ENCODE data around the gene ARHGAP42. TPM values are rescaled to one million over a fixed set of nuclear protein-coding genes. Genes with fewer than 3 reads are reported as not detected.
A peak's percentile ranks its signal among the peaks of the same experiment; 100 is the strongest.

The ARHGAP42 gene
- total RNA-seq, 1 experiment from 2014 or later = 7.1 TPM

- ChIA-PET POLR2A (no interaction called here), CTCF (no interaction called here)
- no TSS peak for BruUV-seq (replicated peaks)
- no peaks in the 10 kb centered on the region for H3K4me1 ChIP-seq (ENCODE audit: control insufficient read depth, insufficient read depth, low read length)
- intact Hi-C loops (cut with micrococcal nuclease; ENCODE audit: unreplicated experiment) = no loop called here
- H3K4me3 ChIP-seq (ENCODE audit: low read depth in 2 of 2, low read length in 2 of 2) = no peak overlapping the region
- H3K27me3 ChIP-seq (ENCODE audit: control insufficient read depth, insufficient read depth, low read length) = no peaks in the 10 kb centered on the region
- in situ Hi-C loops (cut with HindIII; ENCODE audit: low pct_unique_long_range_greater_than_20kb, low sequenced_read_pairs) = no loop called here
- no peaks in the 10 kb centered on the region for H3K9me3 ChIP-seq (ENCODE audit: control insufficient read depth, insufficient read depth, low read depth, low read length)
- ATAC-seq = no peak
- TF ChIP-seq CTCF (IDR thresholded peaks at IDR 0.05) (peak; percentile 11; the same call in 1 of the 2 replicates), TCF7L2 (IDR thresholded peaks at IDR 0.05; ENCODE audit: low read depth, low read length) (no peak)
- DNase-seq (ENCODE audit: low read depth, low spot score) = no peak
- H3K27ac ChIP-seq (ENCODE audit: low read length) = no peak overlapping the region
- H3K36me3 ChIP-seq (ENCODE audit: control insufficient read depth, insufficient read depth, low read length) = no peaks in the 10 kb centered on the region
Measured at GRCh38 chr11:100801225-100801999, 114.3 kb downstream of the ARHGAP42 start.

- ATAC-seq = no peak
- TF ChIP-seq POLR2AphosphoS5 (IDR thresholded peaks at IDR 0.05; ENCODE audit: low read depth, low read length) (no peak), SIN3A (IDR thresholded peaks at IDR 0.05; ENCODE audit: borderline replicate concordance, insufficient read depth, low read depth, low read length) (no peak), REST (IDR thresholded peaks at IDR 0.05; ENCODE audit: insufficient read depth in 1 of 2, low read depth in 2 of 2, low read length in 1 of 2) (no peak), CTCF (IDR thresholded peaks at IDR 0.05) (no peak), TCF7L2 (IDR thresholded peaks at IDR 0.05; ENCODE audit: low read depth, low read length) (no peak)
- in situ Hi-C loops (cut with HindIII; ENCODE audit: low pct_unique_long_range_greater_than_20kb, low sequenced_read_pairs) (no loop called here), intact Hi-C loops (cut with micrococcal nuclease; ENCODE audit: unreplicated experiment) (no loop called here)
- Histone ChIP-seq H3K4me1 (ENCODE audit: control insufficient read depth, insufficient read depth, low read length) (no peaks in the 10 kb centered on the region), H3K4me3 (ENCODE audit: low read depth in 2 of 2, low read length in 2 of 2) (no peak overlapping the region), H3K9me3 (ENCODE audit: control insufficient read depth, insufficient read depth, low read depth, low read length) (no peaks in the 10 kb centered on the region), H3K27ac (ENCODE audit: low read length) (no peak overlapping the region), H3K36me3 (ENCODE audit: control insufficient read depth, insufficient read depth, low read length) (no peaks in the 10 kb centered on the region), H3K27me3 (ENCODE audit: control insufficient read depth, insufficient read depth, low read length) (no peaks in the 10 kb centered on the region)
- no TSS peak for BruUV-seq (replicated peaks)
- ChIA-PET POLR2A (no interaction called here), CTCF (no interaction called here)
- DNase-seq (ENCODE audit: low read depth, low spot score) = no peak
Measured at GRCh38 chr11:100805506-100806199, 118.6 kb downstream of the ARHGAP42 start.

Measured in Panc1 (cell line).